ENCODE results near the gene KRTAP1-4.
"Not testable (repeated sequence)": the region's sequence is repeated elsewhere in the genome, so short reads cannot be mapped to it uniquely, and the experiment has no call there.

Gene KRTAP1-4

GRCh38 chr17:41002814-41003213, 27.2 kb downstream of the KRTAP1-4 start:
- ATAC-seq (no peak), DNase-seq (no peak)
- Mint-ChIP-seq H3K27ac (no peak overlapping the region), H3K4me3 (no peak overlapping the region), H3K9me3 (no peaks in the 10 kb centered on the region), H3K27me3 (peaks cover 26% of the 10 kb centered on the region), H3K36me3 (ENCODE audit: low read depth) (no peaks in the 10 kb centered on the region), H3K4me1 (no peaks in the 10 kb centered on the region)

- Mint-ChIP-seq H3K4me1 (no peaks in the 10 kb centered on the region), H3K4me3 (no peak overlapping the region), H3K27ac (no peak overlapping the region), H3K27me3 (peaks cover 33% of the 10 kb centered on the region), H3K36me3 (ENCODE audit: low read depth) (no peaks in the 10 kb centered on the region), H3K9me3 (no peaks in the 10 kb centered on the region)
- DNase-seq (no peak), ATAC-seq (no peak)
Observed at GRCh38 chr17:41001795-41002194, 28.2 kb downstream of the KRTAP1-4 start.

- not testable (repeated sequence) for H3K36me3 Mint-ChIP-seq (ENCODE audit: low read depth); H3K9me3 Mint-ChIP-seq; H3K4me1 Mint-ChIP-seq; H3K27ac Mint-ChIP-seq; DNase-seq; H3K4me3 Mint-ChIP-seq; ATAC-seq
- H3K27me3 Mint-ChIP-seq = peaks cover 41% of the 10 kb centered on the region
Observed at GRCh38 chr17:40999563-40999962, 30.4 kb downstream of the KRTAP1-4 start, which contains the start of gene KRTAP3-2. TSS of gene KRTAP3-2 (minus strand) at chr17:40999906. CDS start at chr17:40999853, 53 bp downstream.

GRCh38 chr17:40997361-40997760, 32.6 kb downstream of the KRTAP1-4 start:
- Mint-ChIP-seq H3K27ac (no peak overlapping the region), H3K9me3 (no peaks in the 10 kb centered on the region), H3K4me1 (no peaks in the 10 kb centered on the region), H3K4me3 (no peak overlapping the region), H3K36me3 (ENCODE audit: low read depth) (no peaks in the 10 kb centered on the region), H3K27me3 (peaks cover 51% of the 10 kb centered on the region)
- no peak for DNase-seq
- no peak for ATAC-seq

- no peak for ATAC-seq
- no peak overlapping the region for H3K4me3 Mint-ChIP-seq
- H3K27ac Mint-ChIP-seq = no peak overlapping the region
- H3K9me3 Mint-ChIP-seq = no peaks in the 10 kb centered on the region
- DNase-seq = no peak
- no peaks in the 10 kb centered on the region for H3K36me3 Mint-ChIP-seq (ENCODE audit: low read depth)
- no peaks in the 10 kb centered on the region for H3K4me1 Mint-ChIP-seq
- peaks cover 49% of the 10 kb centered on the region for H3K27me3 Mint-ChIP-seq
Observed at GRCh38 chr17:40996829-40997228, 33.2 kb downstream of the KRTAP1-4 start.

GRCh38 chr17:40995116-40995515, 34.9 kb downstream of the KRTAP1-4 start:
- Mint-ChIP-seq H3K9me3 (no peaks in the 10 kb centered on the region), H3K27me3 (peaks cover 41% of the 10 kb centered on the region), H3K4me1 (no peaks in the 10 kb centered on the region), H3K27ac (no peak overlapping the region), H3K36me3 (ENCODE audit: low read depth) (no peaks in the 10 kb centered on the region), H3K4me3 (no peak overlapping the region)
- ATAC-seq (no peak), DNase-seq (no peak)

GRCh38 chr17:40993839-40994238, 36.2 kb downstream of the KRTAP1-4 start, which contains the start of gene KRTAP3-3:
TSS of gene KRTAP3-3 (minus strand) at chr17:40994164. CDS start at chr17:40994097, 67 bp downstream.
- ATAC-seq (no peak), DNase-seq (no peak)
- Mint-ChIP-seq H3K4me1 (no peaks in the 10 kb centered on the region), H3K27ac (no peak within 1 kb of the TSS), H3K36me3 (ENCODE audit: low read depth) (no peaks in the 10 kb centered on the region), H3K4me3 (no peak within 1 kb of the TSS), H3K27me3 (peaks cover 37% of the 10 kb centered on the region), H3K9me3 (no peaks in the 10 kb centered on the region)

- Mint-ChIP-seq H3K27me3 (peaks cover 32% of the 10 kb centered on the region), H3K9me3 (no peaks in the 10 kb centered on the region), H3K4me1 (no peaks in the 10 kb centered on the region), H3K36me3 (ENCODE audit: low read depth) (no peaks in the 10 kb centered on the region), H3K4me3 (no peak overlapping the region), H3K27ac (no peak overlapping the region)
- ATAC-seq (no peak), DNase-seq (no peak)
Observed at GRCh38 chr17:40993084-40993483, 36.9 kb downstream of the KRTAP1-4 start.

GRCh38 chr17:40992666-40993065, 37.3 kb downstream of the KRTAP1-4 start:
- ATAC-seq (no peak), DNase-seq (no peak)
- Mint-ChIP-seq H3K4me3 (no peak overlapping the region), H3K9me3 (no peaks in the 10 kb centered on the region), H3K4me1 (peaks cover 2% of the 10 kb centered on the region), H3K27ac (no peak overlapping the region), H3K36me3 (ENCODE audit: low read depth) (no peaks in the 10 kb centered on the region), H3K27me3 (peaks cover 33% of the 10 kb centered on the region)

GRCh38 chr17:40986920-40987319, 43.1 kb downstream of the KRTAP1-4 start:
- Mint-ChIP-seq H3K36me3 (ENCODE audit: low read depth) (no peaks in the 10 kb centered on the region), H3K27ac (no peak overlapping the region), H3K4me1 (peaks cover 4% of the 10 kb centered on the region), H3K27me3 (peaks cover 8% of the 10 kb centered on the region), H3K4me3 (no peak overlapping the region), H3K9me3 (no peaks in the 10 kb centered on the region)
- no peak for ATAC-seq
- no peak for DNase-seq

GRCh38 chr17:40984226-40984625, 45.8 kb downstream of the KRTAP1-4 start, which contains the start of gene KRT40:
TSS of gene KRT40 (minus strand) at chr17:40984326. CDS start at chr17:40984273, 53 bp downstream.
- Mint-ChIP-seq H3K27me3 (peaks cover 11% of the 10 kb centered on the region), H3K4me1 (peaks cover 4% of the 10 kb centered on the region), H3K9me3 (no peaks in the 10 kb centered on the region), H3K4me3 (no peak within 1 kb of the TSS), H3K36me3 (ENCODE audit: low read depth) (no peaks in the 10 kb centered on the region), H3K27ac (no peak within 1 kb of the TSS)
- DNase-seq = no peak
- no peak for ATAC-seq

GRCh38 chr17:40981115-40981514, 48.9 kb downstream of the KRTAP1-4 start:
- Mint-ChIP-seq H3K4me3 (no peak overlapping the region), H3K4me1 (no peaks in the 10 kb centered on the region), H3K27me3 (peaks cover 7% of the 10 kb centered on the region), H3K9me3 (no peaks in the 10 kb centered on the region), H3K27ac (no peak overlapping the region), H3K36me3 (ENCODE audit: low read depth) (no peaks in the 10 kb centered on the region)
- DNase-seq (no peak), ATAC-seq (no peak)

- Mint-ChIP-seq H3K9me3 (no peaks in the 10 kb centered on the region), H3K27me3 (peaks cover 8% of the 10 kb centered on the region), H3K36me3 (ENCODE audit: low read depth) (no peaks in the 10 kb centered on the region), H3K27ac (no peak overlapping the region), H3K4me3 (no peak overlapping the region), H3K4me1 (no peaks in the 10 kb centered on the region)
- DNase-seq = no peak
- ATAC-seq = no peak
Observed at GRCh38 chr17:40980596-40980995, 49.4 kb downstream of the KRTAP1-4 start.

GRCh38 chr17:40980117-40980516, 49.9 kb downstream of the KRTAP1-4 start:
- Mint-ChIP-seq H3K4me3 (no peak overlapping the region), H3K9me3 (no peaks in the 10 kb centered on the region), H3K27ac (no peak overlapping the region), H3K36me3 (ENCODE audit: low read depth) (no peaks in the 10 kb centered on the region), H3K4me1 (no peaks in the 10 kb centered on the region), H3K27me3 (peaks cover 12% of the 10 kb centered on the region)
- DNase-seq = no peak
- no peak for ATAC-seq
